PC-9 (cell line): ENCODE measurements around the gene CAMTA1. TPM values are rescaled to one million over a fixed set of nuclear protein-coding genes. Genes with fewer than 3 reads are reported as not detected.

Experiments
- BruUV-seq: library from RNA; stranded (reverse); fragments of 400-500 nt; replicated peaks from 2 replicates; lab custom pipeline; 2021; lab: Mats Ljungman, UMichigan
- CTCF ChIA-PET: fragments of 300-600 bp; sonication (Branson Sonifier 250); formaldehyde crosslinking; loops from one replicate; lab custom pipeline; 2022; ENCODE audit warnings: antibody characterized with exemption; lab: Charles Lee
- POLR2A ChIA-PET: fragments of 300-600 bp; sonication (Branson Sonifier 250); formaldehyde crosslinking; loops from one replicate; lab custom pipeline; 2022; ENCODE audit warnings: antibody characterized with exemption; ENCODE audit not compliant: unreplicated experiment; lab: Charles Lee
- DNase-seq, 2 experiments: peaks; one replicate each; pipeline versions ENCODE4 v3.0.0 to v3.0.0-alpha.2; 2015 to 2022; ENCODE audit warnings: mixed read lengths in 1 of 2
- H2AFZ ChIP-seq: fragments of 200-600 bp; sonication (generic); 2 replicates; pipeline ENCODE4 v1.8.1; 2017; ENCODE audit warnings: antibody characterized with exemption
- H3F3A ChIP-seq: fragments of 200-600 bp; sonication (generic); 2 replicates; pipeline ENCODE4 v1.8.1; 2017; ENCODE audit warnings: antibody characterized with exemption, mild to moderate bottlenecking, low read depth; ENCODE audit not compliant: insufficient read depth
- H3K27ac ChIP-seq: fragments of 200-600 bp; sonication (generic); 2 replicates; pipeline ENCODE4 v1.6.1; 2016; ENCODE audit warnings: mixed run types
- H3K27me3 ChIP-seq: fragments of 200-600 bp; sonication (generic); 2 replicates; pipeline ENCODE4 v1.6.1; 2016; ENCODE audit warnings: low read depth, mixed run types; ENCODE audit not compliant: insufficient read depth
- H3K36me3 ChIP-seq: fragments of 200-600 bp; sonication (generic); 2 replicates; pipeline ENCODE4 v1.6.1; 2016; ENCODE audit warnings: low read depth, mixed run types
- H3K4me1 ChIP-seq: fragments of 200-600 bp; sonication (generic); replicated peaks from 2 replicates; pipeline ENCODE4 v1.6.1; 2016; ENCODE audit warnings: mixed run types; ENCODE audit not compliant: insufficient read depth
- H3K4me2 ChIP-seq: fragments of 200-600 bp; sonication (generic); 2 replicates; pipeline ENCODE4 v1.6.1; 2017; ENCODE audit warnings: mixed run types
- H3K4me3 ChIP-seq: fragments of 200-600 bp; sonication (generic); 2 replicates; pipeline ENCODE4 v1.6.1; 2016; ENCODE audit warnings: mixed run types
- H3K79me2 ChIP-seq: fragments of 200-600 bp; sonication (generic); 2 replicates; pipeline ENCODE4 v1.6.1; 2017; ENCODE audit warnings: low read depth, mixed run types
- H3K9me2 ChIP-seq: fragments of 200-600 bp; sonication (generic); 2 replicates; pipeline ENCODE4 v1.8.1; 2017; ENCODE audit warnings: mild to moderate bottlenecking; ENCODE audit not compliant: insufficient read depth
- H3K9me3 ChIP-seq: fragments of 200-600 bp; sonication (generic); 2 replicates; pipeline ENCODE4 v1.8.1; 2016; ENCODE audit warnings: low read depth; ENCODE audit not compliant: insufficient read depth
- H4K20me1 ChIP-seq: fragments of 200-600 bp; sonication (generic); 2 replicates; pipeline ENCODE4 v1.8.1; 2017; ENCODE audit not compliant: insufficient read depth
- EZH2 ChIP-seq: fragments of 200-600 bp; sonication (generic); IDR thresholded peaks from 2 replicates; pipeline ENCODE4 v1.8.0; 2017; ENCODE audit warnings: antibody characterized with exemption, low read depth
- intact Hi-C: fragments of 100-400 bp; cut with micrococcal nuclease; formaldehyde crosslinking; loops from one replicate; pipeline ENCODE4 v1.10.0; 2022; ENCODE audit not compliant: unreplicated experiment
- total RNA-seq: library from RNA; stranded (reverse); gene quantifications from 2 replicates; pipeline ENCODE4 v1.2.3, GENCODE V29; 2021
- TF ChIP-seq, protein P1 (sequence below): fragments of 200-600 bp; sonication (generic); conservative IDR thresholded peaks from 2 replicates; pipeline ENCODE4 v1.6.1; 2017; ENCODE audit warnings: mixed run types, antibody characterized with exemption, mild to moderate bottlenecking, moderate library complexity

The CAMTA1 gene
- total RNA-seq, 1 experiment from 2014 or later, result 72.3 TPM

DNA sequence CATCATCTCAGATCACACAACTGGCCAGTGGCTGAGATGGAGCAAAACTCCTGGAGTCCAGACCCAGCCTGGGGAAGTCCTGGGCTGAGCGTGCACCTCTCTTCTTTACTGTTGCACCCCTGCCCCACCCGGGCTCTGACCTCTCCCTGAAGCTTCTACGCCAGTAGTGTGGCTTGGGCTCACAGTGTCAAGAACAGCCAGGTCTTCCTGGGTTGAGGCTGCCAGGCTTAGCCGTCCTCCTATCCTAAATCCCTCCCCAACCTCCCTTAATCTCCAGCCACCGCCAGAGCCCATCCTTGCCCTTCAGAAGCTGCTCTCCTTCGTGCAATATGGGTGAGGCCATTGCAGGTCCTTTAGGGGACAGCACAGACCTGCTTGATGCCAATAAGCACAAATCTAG lies 586.7 kb downstream of the CAMTA1 start:
- H3K27ac ChIP-seq, result no peak overlapping the region
- H3K4me3 ChIP-seq, result no peak overlapping the region
- POLR2A ChIA-PET, result no interaction called here
- intact Hi-C loops, result no loop called here
- CTCF ChIA-PET, result no interaction called here
- H3K27me3 ChIP-seq, result peaks cover 56% of the 10 kb centered on the region
- H3K4me1 ChIP-seq, result no peaks in the 10 kb centered on the region
- DNase-seq, result no peak
- H3K9me3 ChIP-seq, result no peaks in the 10 kb centered on the region
- H3K79me2 ChIP-seq, result no peaks in the 10 kb centered on the region
- H3K9me2 ChIP-seq, result no peaks in the 10 kb centered on the region
- H4K20me1 ChIP-seq, result no peaks in the 10 kb centered on the region
- no peak for TF ChIP-seq EZH2
- TF ChIP-seq, protein P1, sequence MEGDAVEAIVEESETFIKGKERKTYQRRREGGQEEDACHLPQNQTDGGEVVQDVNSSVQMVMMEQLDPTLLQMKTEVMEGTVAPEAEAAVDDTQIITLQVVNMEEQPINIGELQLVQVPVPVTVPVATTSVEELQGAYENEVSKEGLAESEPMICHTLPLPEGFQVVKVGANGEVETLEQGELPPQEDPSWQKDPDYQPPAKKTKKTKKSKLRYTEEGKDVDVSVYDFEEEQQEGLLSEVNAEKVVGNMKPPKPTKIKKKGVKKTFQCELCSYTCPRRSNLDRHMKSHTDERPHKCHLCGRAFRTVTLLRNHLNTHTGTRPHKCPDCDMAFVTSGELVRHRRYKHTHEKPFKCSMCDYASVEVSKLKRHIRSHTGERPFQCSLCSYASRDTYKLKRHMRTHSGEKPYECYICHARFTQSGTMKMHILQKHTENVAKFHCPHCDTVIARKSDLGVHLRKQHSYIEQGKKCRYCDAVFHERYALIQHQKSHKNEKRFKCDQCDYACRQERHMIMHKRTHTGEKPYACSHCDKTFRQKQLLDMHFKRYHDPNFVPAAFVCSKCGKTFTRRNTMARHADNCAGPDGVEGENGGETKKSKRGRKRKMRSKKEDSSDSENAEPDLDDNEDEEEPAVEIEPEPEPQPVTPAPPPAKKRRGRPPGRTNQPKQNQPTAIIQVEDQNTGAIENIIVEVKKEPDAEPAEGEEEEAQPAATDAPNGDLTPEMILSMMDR, result no peak
- H3K36me3 ChIP-seq, result no peaks in the 10 kb centered on the region
- BruUV-seq, result no TSS peak
- no peak overlapping the region for H3K4me2 ChIP-seq
- no peaks in the 10 kb centered on the region for H3F3A ChIP-seq
- H2AFZ ChIP-seq, result no peak overlapping the region

- H3F3A ChIP-seq, result no peaks in the 10 kb centered on the region
These were observed 587.3 kb downstream of the CAMTA1 start for GRCh38 chr1:7372477-7373120.

DNA sequence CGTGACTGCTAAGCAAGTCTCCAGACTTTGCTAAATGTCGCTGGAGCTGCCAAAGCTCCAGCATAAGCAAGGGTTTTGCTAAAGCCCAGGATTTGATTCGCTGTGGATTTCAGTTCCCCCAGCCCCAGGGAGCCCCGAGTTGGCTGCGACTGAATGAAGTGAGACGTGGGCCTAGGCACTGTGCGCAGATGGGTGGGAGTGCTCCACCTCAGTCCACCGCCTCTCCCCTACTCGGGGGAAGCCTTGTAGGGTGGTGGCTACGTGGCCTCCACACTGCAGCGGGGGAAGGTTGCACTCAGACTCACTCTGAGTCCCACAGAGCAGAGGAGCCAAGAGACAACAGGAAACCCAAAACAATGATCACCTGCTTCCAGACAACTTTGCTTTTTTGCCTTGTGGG lies 588.0 kb downstream of the CAMTA1 start:
- H2AFZ ChIP-seq, result no peak overlapping the region
- no peaks in the 10 kb centered on the region for H3F3A ChIP-seq
- H3K9me3 ChIP-seq, result no peaks in the 10 kb centered on the region
- no peak for DNase-seq
- no peaks in the 10 kb centered on the region for H3K4me1 ChIP-seq
- intact Hi-C loops, result no loop called here
- no peak overlapping the region for H3K4me2 ChIP-seq
- TF ChIP-seq EZH2, result no peak
- TF ChIP-seq, protein P1, result no peak
- ChIA-PET CTCF (no interaction called here), POLR2A (no interaction called here)
- H3K27ac ChIP-seq, result no peak overlapping the region
- no peaks in the 10 kb centered on the region for H3K36me3 ChIP-seq
- peaks cover 66% of the 10 kb centered on the region for H3K27me3 ChIP-seq
- no peaks in the 10 kb centered on the region for H3K79me2 ChIP-seq
- no TSS peak for BruUV-seq
- H3K4me3 ChIP-seq, result no peak overlapping the region
- no peaks in the 10 kb centered on the region for H3K9me2 ChIP-seq
- no peaks in the 10 kb centered on the region for H4K20me1 ChIP-seq

More at GRCh38 chr1:7372477-7373120, 587.3 kb downstream of the CAMTA1 start:
- H3K4me2 ChIP-seq, result no peak overlapping the region
- H3K9me2 ChIP-seq, result no peaks in the 10 kb centered on the region
- no TSS peak for BruUV-seq
- DNase-seq, result no peak
- no peaks in the 10 kb centered on the region for H3K4me1 ChIP-seq
- H3K4me3 ChIP-seq, result no peak overlapping the region
- H3K27ac ChIP-seq, result no peak overlapping the region
- ChIA-PET POLR2A (no interaction called here), CTCF (no interaction called here)
- TF ChIP-seq, protein P1, result no peak
- no peak for TF ChIP-seq EZH2
- peaks cover 61% of the 10 kb centered on the region for H3K27me3 ChIP-seq
- no peaks in the 10 kb centered on the region for H3K9me3 ChIP-seq
- H4K20me1 ChIP-seq, result no peaks in the 10 kb centered on the region
- H3K36me3 ChIP-seq, result no peaks in the 10 kb centered on the region
- no peaks in the 10 kb centered on the region for H3K79me2 ChIP-seq
- H2AFZ ChIP-seq, result no peak overlapping the region
- intact Hi-C loops, result no loop called here
